ENCODE results near the gene UBE2L3. TPM values are rescaled to one million over a fixed set of nuclear protein-coding genes. Genes with fewer than 3 reads are reported as not detected.
A peak's percentile ranks its signal among the peaks of the same experiment; 100 is the strongest.
"Not testable (repeated sequence)": the region's sequence is repeated elsewhere in the genome, so short reads cannot be mapped to it uniquely, and the experiment has no call there.

The UBE2L3 gene
- total and polyA plus RNA-seq, 4 experiments from 2014 or later: 39.2 to 116 (median 71.7) TPM

GRCh38 chr22:21573293-21573734 is 5.8 kb downstream of the UBE2L3 start:
- no peaks in the 10 kb centered on the region for H3K36me3 ChIP-seq (ENCODE audit: insufficient read depth, low read length)
- peaks cover 78% of the 10 kb centered on the region for H3K4me1 ChIP-seq (ENCODE audit: insufficient read depth, low read length)
- POLR2A ChIA-PET (ENCODE audit: partially characterized antibody): interaction anchor here (0.7 kb wide), 1 partner anchor 163 kb away, joined by 3 read pairs; the partner anchor contains the start of gene YPEL1
- Mint-ChIP-seq H3K27me3 (no peaks in the 10 kb centered on the region), H3K4me1 (peaks cover 49 to 90% (median 72%) of the 10 kb centered on the region in 4 donors), H3K9me3 (no peaks in the 10 kb centered on the region), H3K27ac (peak overlapping the region in 1 of 7 donors; percentile 36), H3K36me3 (peaks cover 11 to 31% of the 10 kb centered on the region in 2 donors), H3K4me3 (peak overlapping the region in 1 of 8 donors; percentile 31)
- intact Hi-C loops (cut with micrococcal nuclease): no loop called here
- H3K9me3 ChIP-seq (ENCODE audit: control insufficient read depth in 1 of 2, low read length in 2 of 2): no peaks in the 10 kb centered on the region
- no peak for DNase-seq
- H3K27me3 ChIP-seq (ENCODE audit: insufficient read depth, low read length): no peaks in the 10 kb centered on the region
- H3K27ac ChIP-seq (ENCODE audit: low read depth, low read length): no peak overlapping the region
- no peak overlapping the region for H3K4me3 ChIP-seq (ENCODE audit: low read length in 2 of 2)
- CTCF ChIA-PET (ENCODE audit: partially characterized antibody): interaction anchor here (0.9 to 1.6 kb wide), 3 partner anchors 9 to 57 kb away, joined by 3 to 6 read pairs (median 4); no protein-coding TSS in a partner anchor

- intact Hi-C loops (cut with micrococcal nuclease): no loop called here
- H3K4me3 Mint-ChIP-seq: peak overlapping the region in 4 of 8 donors; percentile 3 to 62 (median 44)
Measured at GRCh38 chr22:21573750-21574494, 6.4 kb downstream of the UBE2L3 start.

GRCh38 chr22:21579474-21579851 is 11.9 kb downstream of the UBE2L3 start:
- Histone ChIP-seq H3K4me3 (ENCODE audit: low read length in 2 of 2) (no peak overlapping the region), H3K27ac (ENCODE audit: low read depth, low read length) (no peak overlapping the region), H3K27me3 (ENCODE audit: insufficient read depth, low read length) (no peaks in the 10 kb centered on the region), H3K4me1 (ENCODE audit: insufficient read depth, low read length) (peaks cover 64% of the 10 kb centered on the region), H3K36me3 (ENCODE audit: insufficient read depth, low read length) (no peaks in the 10 kb centered on the region), H3K9me3 (ENCODE audit: control insufficient read depth in 1 of 2, low read length in 2 of 2) (no peaks in the 10 kb centered on the region)
- no peaks in the 10 kb centered on the region for H3K9me3 Mint-ChIP-seq
- H3K27ac Mint-ChIP-seq: peak overlapping the region in 4 of 7 donors; percentile 12 to 72 (median 38)
- H3K27me3 Mint-ChIP-seq: no peaks in the 10 kb centered on the region
- intact Hi-C loops (cut with micrococcal nuclease): no loop called here
- peaks cover 23 to 75% (median 48%) of the 10 kb centered on the region in 4 donors for H3K4me1 Mint-ChIP-seq
- no peak overlapping the region for H3K4me3 Mint-ChIP-seq
- POLR2A ChIA-PET (ENCODE audit: partially characterized antibody): interaction anchor here (0.8 kb wide), 1 partner anchor 63 kb away, joined by 3 read pairs; no protein-coding TSS in a partner anchor
- CTCF ChIA-PET (ENCODE audit: partially characterized antibody): no interaction called here
- DNase-seq: no peak
- H3K36me3 Mint-ChIP-seq: peaks cover 3 to 18% of the 10 kb centered on the region in 2 donors

More at GRCh38 chr22:21573750-21574494, 6.4 kb downstream of the UBE2L3 start:
- DNase-seq: no peak
- Mint-ChIP-seq H3K27ac (peak overlapping the region in 3 of 7 donors; percentile 19 to 78 (median 74)), H3K27me3 (no peaks in the 10 kb centered on the region), H3K4me1 (peaks cover 49 to 90% (median 72%) of the 10 kb centered on the region in 4 donors), H3K9me3 (no peaks in the 10 kb centered on the region), H3K36me3 (peaks cover 13 to 31% of the 10 kb centered on the region in 2 donors)
- CTCF ChIA-PET (ENCODE audit: partially characterized antibody): interaction anchor here (0.9 to 1.9 kb wide), 5 partner anchors 8 to 73 kb away, joined by 3 to 6 read pairs (median 4); no protein-coding TSS in a partner anchor
- Histone ChIP-seq H3K9me3 (ENCODE audit: control insufficient read depth in 1 of 2, low read length in 2 of 2) (no peaks in the 10 kb centered on the region), H3K4me3 (ENCODE audit: low read length in 2 of 2) (no peak overlapping the region), H3K27ac (ENCODE audit: low read depth, low read length) (no peak overlapping the region), H3K36me3 (ENCODE audit: insufficient read depth, low read length) (no peaks in the 10 kb centered on the region), H3K27me3 (ENCODE audit: insufficient read depth, low read length) (no peaks in the 10 kb centered on the region), H3K4me1 (ENCODE audit: insufficient read depth, low read length) (peaks cover 75% of the 10 kb centered on the region)
- POLR2A ChIA-PET (ENCODE audit: partially characterized antibody): interaction anchor here (0.7 kb wide), 1 partner anchor 162 kb away, joined by 3 read pairs; the partner anchor contains the start of gene YPEL1

- H3K9me3 Mint-ChIP-seq; H3K36me3 ChIP-seq (ENCODE audit: insufficient read depth, low read length); H3K4me3 ChIP-seq (ENCODE audit: low read length in 2 of 2); POLR2A ChIA-PET (ENCODE audit: partially characterized antibody); H3K27ac ChIP-seq (ENCODE audit: low read depth, low read length); DNase-seq; CTCF ChIA-PET (ENCODE audit: partially characterized antibody); intact Hi-C loops (cut with micrococcal nuclease); H3K4me3 Mint-ChIP-seq; H3K27me3 Mint-ChIP-seq; H3K27me3 ChIP-seq (ENCODE audit: insufficient read depth, low read length); H3K9me3 ChIP-seq (ENCODE audit: control insufficient read depth in 1 of 2, low read length in 2 of 2): not testable (repeated sequence)
- peaks cover 28 to 82% (median 51%) of the 10 kb centered on the region in 4 donors for H3K4me1 Mint-ChIP-seq
- peaks cover 3 to 23% of the 10 kb centered on the region in 2 donors for H3K36me3 Mint-ChIP-seq
- H3K4me1 ChIP-seq (ENCODE audit: insufficient read depth, low read length): peaks cover 69% of the 10 kb centered on the region
- peak overlapping the region in 1 of 7 donors; percentile 53 for H3K27ac Mint-ChIP-seq
Measured at GRCh38 chr22:21580623-21581007, 13.1 kb downstream of the UBE2L3 start.

GRCh38 chr22:21581009-21581713 is 13.6 kb downstream of the UBE2L3 start:
- peaks cover 70% of the 10 kb centered on the region for H3K4me1 ChIP-seq (ENCODE audit: insufficient read depth, low read length)
- H3K27me3 ChIP-seq (ENCODE audit: insufficient read depth, low read length); H3K27ac Mint-ChIP-seq; H3K27me3 Mint-ChIP-seq; POLR2A ChIA-PET (ENCODE audit: partially characterized antibody); H3K4me3 ChIP-seq (ENCODE audit: low read length in 2 of 2); intact Hi-C loops (cut with micrococcal nuclease); H3K9me3 ChIP-seq (ENCODE audit: control insufficient read depth in 1 of 2, low read length in 2 of 2); H3K9me3 Mint-ChIP-seq; H3K36me3 ChIP-seq (ENCODE audit: insufficient read depth, low read length); H3K27ac ChIP-seq (ENCODE audit: low read depth, low read length); DNase-seq: not testable (repeated sequence)
- CTCF ChIA-PET (ENCODE audit: partially characterized antibody): interaction anchor here (1.1 kb wide), 1 partner anchor 48 kb away, joined by 5 read pairs; the partner anchor contains the start of gene YDJC
- H3K4me3 Mint-ChIP-seq: peak overlapping the region in 1 of 8 donors; percentile 11
- H3K4me1 Mint-ChIP-seq: peaks cover 28 to 79% (median 50%) of the 10 kb centered on the region in 4 donors
- H3K36me3 Mint-ChIP-seq: peaks cover 3 to 22% of the 10 kb centered on the region in 2 donors

GRCh38 chr22:21582801-21583740 is 15.6 kb downstream of the UBE2L3 start:
- Histone ChIP-seq H3K4me1 (ENCODE audit: insufficient read depth, low read length) (peaks cover 82% of the 10 kb centered on the region), H3K27ac (ENCODE audit: low read depth, low read length) (no peak overlapping the region), H3K9me3 (ENCODE audit: control insufficient read depth in 1 of 2, low read length in 2 of 2) (no peaks in the 10 kb centered on the region), H3K36me3 (ENCODE audit: insufficient read depth, low read length) (no peaks in the 10 kb centered on the region), H3K4me3 (ENCODE audit: low read length in 2 of 2) (no peak overlapping the region), H3K27me3 (ENCODE audit: insufficient read depth, low read length) (no peaks in the 10 kb centered on the region)
- no peaks in the 10 kb centered on the region for H3K27me3 Mint-ChIP-seq
- intact Hi-C loops (cut with micrococcal nuclease): no loop called here
- H3K36me3 Mint-ChIP-seq: peaks cover 3 to 26% of the 10 kb centered on the region in 2 donors
- peak overlapping the region in 6 of 7 donors; percentile 15 to 75 (median 65) for H3K27ac Mint-ChIP-seq
- ChIA-PET CTCF (ENCODE audit: partially characterized antibody) (interaction anchor here (1.1 kb wide), 1 partner anchor 9 kb away, joined by 3 read pairs; no protein-coding TSS in a partner anchor), POLR2A (ENCODE audit: partially characterized antibody) (no interaction called here)
- H3K4me1 Mint-ChIP-seq: peaks cover 34 to 77% (median 51%) of the 10 kb centered on the region in 4 donors
- DNase-seq: no peak
- peak overlapping the region in 5 of 8 donors; percentile 3 to 52 (median 38) for H3K4me3 Mint-ChIP-seq
- H3K9me3 Mint-ChIP-seq: no peaks in the 10 kb centered on the region

Data from CD4-positive, alpha-beta memory T cell (primary cell).